ENCODE results near the gene COMP.

DNA sequence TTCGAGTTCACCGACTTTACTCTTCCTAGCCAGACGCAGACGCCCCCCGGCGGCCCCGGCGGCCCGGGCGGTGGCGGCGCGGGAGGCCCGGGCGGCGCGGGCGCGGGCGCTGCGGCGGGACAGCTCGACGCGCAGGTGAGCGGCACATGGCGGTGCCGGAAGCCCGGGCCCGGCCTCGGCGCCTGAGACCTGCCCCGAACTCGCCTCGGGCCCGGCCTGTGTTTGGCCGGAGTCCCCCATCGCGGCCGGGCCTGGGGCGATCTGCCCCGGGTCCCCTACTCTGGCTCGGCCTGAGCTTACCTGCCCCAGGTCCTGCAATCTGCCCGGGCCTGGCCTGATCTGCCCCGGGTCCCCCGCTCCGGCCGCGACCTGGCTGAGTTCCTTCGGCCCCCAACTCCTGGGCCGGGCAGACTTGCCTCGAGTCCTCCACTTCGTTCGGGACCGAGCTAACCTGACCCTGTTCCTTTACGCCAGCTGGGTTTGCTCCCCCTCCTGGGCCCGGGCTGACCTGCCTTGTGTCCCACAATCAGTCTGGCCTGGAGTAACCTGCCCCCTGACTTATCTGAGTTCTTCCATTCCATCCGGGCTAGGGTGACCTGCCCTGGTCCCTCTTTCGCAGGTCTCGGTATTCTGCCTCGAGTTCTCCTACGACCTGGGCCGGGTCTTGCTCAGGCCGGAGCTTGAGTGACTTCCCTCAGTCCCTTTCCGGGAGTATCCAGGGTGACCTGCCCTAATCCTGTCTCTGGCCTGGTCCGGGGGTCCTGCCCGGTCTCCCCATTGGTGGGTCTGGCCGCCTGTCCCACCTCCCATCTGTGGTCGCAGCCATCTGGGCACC is 41.4 kb upstream of the COMP start:
- TF ChIP-seq, protein P1, sequence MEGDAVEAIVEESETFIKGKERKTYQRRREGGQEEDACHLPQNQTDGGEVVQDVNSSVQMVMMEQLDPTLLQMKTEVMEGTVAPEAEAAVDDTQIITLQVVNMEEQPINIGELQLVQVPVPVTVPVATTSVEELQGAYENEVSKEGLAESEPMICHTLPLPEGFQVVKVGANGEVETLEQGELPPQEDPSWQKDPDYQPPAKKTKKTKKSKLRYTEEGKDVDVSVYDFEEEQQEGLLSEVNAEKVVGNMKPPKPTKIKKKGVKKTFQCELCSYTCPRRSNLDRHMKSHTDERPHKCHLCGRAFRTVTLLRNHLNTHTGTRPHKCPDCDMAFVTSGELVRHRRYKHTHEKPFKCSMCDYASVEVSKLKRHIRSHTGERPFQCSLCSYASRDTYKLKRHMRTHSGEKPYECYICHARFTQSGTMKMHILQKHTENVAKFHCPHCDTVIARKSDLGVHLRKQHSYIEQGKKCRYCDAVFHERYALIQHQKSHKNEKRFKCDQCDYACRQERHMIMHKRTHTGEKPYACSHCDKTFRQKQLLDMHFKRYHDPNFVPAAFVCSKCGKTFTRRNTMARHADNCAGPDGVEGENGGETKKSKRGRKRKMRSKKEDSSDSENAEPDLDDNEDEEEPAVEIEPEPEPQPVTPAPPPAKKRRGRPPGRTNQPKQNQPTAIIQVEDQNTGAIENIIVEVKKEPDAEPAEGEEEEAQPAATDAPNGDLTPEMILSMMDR (IDR thresholded peaks at IDR 0.05): no peak
- no peak for TF ChIP-seq POLR2A (IDR thresholded peaks at IDR 0.05)

Measured in esophagus squamous epithelium (tissue), 4 donors.